22Rv1 (cell line): Measurements from ENCODE around the gene USP34.

Experiments used
- H3K27ac ChIP-seq: fragments of 450-650 bp; 2 replicates; pipeline ENCODE4 v1.5.1; 2017
- CTCF ChIP-seq: fragments of 450-650 bp; IDR thresholded peaks from 2 replicates; pipeline ENCODE4 v1.5.1; 2017; ENCODE audit warnings: mild to moderate bottlenecking
- ZFX ChIP-seq: fragments of 450-650 bp; IDR thresholded peaks from 2 replicates; pipeline ENCODE4 v1.6.1; 2017; ENCODE audit warnings: antibody characterized with exemption, borderline replicate concordance

USP34 gene

GRCh38 chr2:61334466-61334865 lies 136.4 kb downstream of the USP34 start:
- no peak overlapping the region for H3K27ac ChIP-seq
- TF ChIP-seq ZFX (no peak), CTCF (no peak)

- no peak overlapping the region for H3K27ac ChIP-seq
- no peak for TF ChIP-seq CTCF
Observed at GRCh38 chr2:61328707-61329251, 142.1 kb downstream of the USP34 start.

- H3K27ac ChIP-seq: no peak overlapping the region
- TF ChIP-seq ZFX (no peak), CTCF (no peak)
Observed at GRCh38 chr2:61327173-61327572, 143.7 kb downstream of the USP34 start.

- TF ChIP-seq ZFX: no peak
- TF ChIP-seq CTCF: no peak
- no peak overlapping the region for H3K27ac ChIP-seq
Observed at GRCh38 chr2:61326423-61326822, 144.5 kb downstream of the USP34 start.

GRCh38 chr2:61320181-61320580 lies 150.7 kb downstream of the USP34 start:
- H3K27ac ChIP-seq: no peak overlapping the region
- TF ChIP-seq CTCF: no peak
- TF ChIP-seq ZFX: no peak

GRCh38 chr2:61318553-61318952 lies 152.3 kb downstream of the USP34 start:
- no peak for TF ChIP-seq ZFX
- TF ChIP-seq CTCF: no peak
- H3K27ac ChIP-seq: no peak overlapping the region

GRCh38 chr2:61295981-61296380 lies 174.9 kb downstream of the USP34 start:
- TF ChIP-seq ZFX (no peak), CTCF (no peak)
- H3K27ac ChIP-seq: no peak overlapping the region
